GM12873 (cell line): ENCODE results near the gene DLG4.

ENCODE experiments used
- CTCF ChIP-seq: IDR thresholded peaks from 2 replicates; pipeline ENCODE4 v1.5.1; 2012; ENCODE audit warnings: low read depth, mild to moderate bottlenecking, moderate library complexity, low read length, control low read depth; ENCODE audit not compliant: insufficient read depth; ENCODE audit errors: missing control alignments

The DLG4 gene

GRCh38 chr17:7260651-7261378 is 41.2 kb upstream of the DLG4 start:
- no peak for TF ChIP-seq CTCF

- no peak for TF ChIP-seq CTCF
Measured at GRCh38 chr17:7260151-7260550, 40.5 kb upstream of the DLG4 start.

- TF ChIP-seq CTCF = no peak
Measured at GRCh38 chr17:7259555-7259889, 39.9 kb upstream of the DLG4 start.

GRCh38 chr17:7258731-7259554 is 39.3 kb upstream of the DLG4 start:
- TF ChIP-seq CTCF = no peak

- no peak for TF ChIP-seq CTCF
Measured at GRCh38 chr17:7256766-7257456, 37.3 kb upstream of the DLG4 start.

GRCh38 chr17:7254511-7254910 is 34.9 kb upstream of the DLG4 start:
- no peak for TF ChIP-seq CTCF

- TF ChIP-seq CTCF = no peak
Measured at GRCh38 chr17:7253082-7253481, 33.4 kb upstream of the DLG4 start.
